H9 (cell line): ENCODE results near the gene CEMIP2. TPM values are rescaled to one million over a fixed set of nuclear protein-coding genes. Genes with fewer than 3 reads are reported as not detected.
A peak's percentile ranks its signal among the peaks of the same experiment; 100 is the strongest.

Experiments
- DNase-seq: peaks from one replicate; pipeline ENCODE4 v3.0.0-alpha.2; 2017
- H2AFZ ChIP-seq: one replicate; pipeline ENCODE4 v1.6.1; 2013; ENCODE audit warnings: mild to moderate bottlenecking, low read length, control low read depth, moderate library complexity
- H2AK5ac ChIP-seq: 2 replicates; pipeline ENCODE4 v1.6.1; 2013; ENCODE audit warnings: low read length, control low read depth, mixed read lengths; ENCODE audit not compliant: insufficient read length
- H2BK120ac ChIP-seq: one replicate; pipeline ENCODE4 v1.6.1; 2013; ENCODE audit warnings: low read depth, mild to moderate bottlenecking, low read length, control low read depth, inconsistent platforms; ENCODE audit not compliant: poor library complexity, severe bottlenecking
- H2BK12ac ChIP-seq: 2 replicates; pipeline ENCODE4 v1.6.1; 2013; ENCODE audit warnings: low read length, control low read depth, mixed read lengths, low read depth; ENCODE audit not compliant: insufficient read length
- H2BK15ac ChIP-seq: 2 replicates; pipeline ENCODE4 v1.6.1; 2013; ENCODE audit warnings: low read depth, low read length, control low read depth
- H2BK20ac ChIP-seq: one replicate; pipeline ENCODE4 v1.6.1; 2013; ENCODE audit warnings: low read depth, mild to moderate bottlenecking, low read length, control low read depth, inconsistent platforms; ENCODE audit not compliant: poor library complexity, severe bottlenecking
- H2BK5ac ChIP-seq: 2 replicates; pipeline ENCODE4 v1.6.1; 2013; ENCODE audit warnings: low read length, control low read depth, mixed read lengths; ENCODE audit not compliant: insufficient read length
- H3K14ac ChIP-seq: 2 replicates; pipeline ENCODE4 v1.6.1; 2013; ENCODE audit warnings: low read length, control low read depth; ENCODE audit not compliant: insufficient read depth
- H3K18ac ChIP-seq: 2 replicates; pipeline ENCODE4 v1.6.1; 2013; ENCODE audit warnings: low read depth, mild to moderate bottlenecking, mixed read lengths, low read length, control low read depth; ENCODE audit not compliant: insufficient read length
- H3K23ac ChIP-seq: 2 replicates; pipeline ENCODE4 v1.6.1; 2013; ENCODE audit warnings: low read length, control low read depth, mixed read lengths, low read depth; ENCODE audit not compliant: insufficient read length
- H3K23me2 ChIP-seq: 2 replicates; pipeline ENCODE4 v1.6.1; 2013; ENCODE audit warnings: low read depth, mild to moderate bottlenecking, mixed read lengths, low read length, control low read depth; ENCODE audit not compliant: insufficient read length, poor library complexity, severe bottlenecking
- H3K27ac ChIP-seq: 2 replicates; pipeline ENCODE4 v1.5.1; 2013; ENCODE audit warnings: low read length, control low read depth, mixed read lengths, low read depth; ENCODE audit not compliant: insufficient read length
- H3K27me3 ChIP-seq: 2 replicates; pipeline ENCODE4 v1.6.1; 2013; ENCODE audit warnings: low read length, control low read depth, inconsistent platforms; ENCODE audit not compliant: insufficient read depth
- H3K4ac ChIP-seq: 2 replicates; pipeline ENCODE4 v1.6.1; 2013; ENCODE audit warnings: low read depth, mild to moderate bottlenecking, control low read depth, inconsistent platforms, low read length, moderate library complexity
- H3K4me1 ChIP-seq: 2 replicates; pipeline ENCODE4 v1.6.1; 2013; ENCODE audit warnings: low read length, control low read depth, inconsistent platforms; ENCODE audit not compliant: insufficient read depth
- H3K4me2 ChIP-seq: 2 replicates; pipeline ENCODE4 v1.6.1; 2013; ENCODE audit warnings: low read length, control low read depth, mixed read lengths; ENCODE audit not compliant: insufficient read length, insufficient read depth
- H3K56ac ChIP-seq: 2 replicates; pipeline ENCODE4 v1.6.1; 2013; ENCODE audit warnings: low read depth, mild to moderate bottlenecking, mixed read lengths, low read length, control low read depth; ENCODE audit not compliant: insufficient read length
- H3K79me1 ChIP-seq: 2 replicates; pipeline ENCODE4 v1.6.1; 2013; ENCODE audit warnings: low read depth, mild to moderate bottlenecking, moderate library complexity, low read length, control low read depth, inconsistent platforms; ENCODE audit not compliant: insufficient read depth, poor library complexity, severe bottlenecking
- H3K79me2 ChIP-seq: 2 replicates; pipeline ENCODE4 v1.6.1; 2013; ENCODE audit warnings: low read length, control low read depth, inconsistent platforms; ENCODE audit not compliant: insufficient read depth
- H3K9ac ChIP-seq: 2 replicates; pipeline ENCODE4 v1.6.1; 2013; ENCODE audit warnings: low read length, control low read depth, mixed read lengths; ENCODE audit not compliant: insufficient read length; ENCODE audit errors: extremely low read depth
- H3K9me3 ChIP-seq: one replicate; pipeline ENCODE4 v1.6.1; 2013; ENCODE audit warnings: low read depth, low read length, inconsistent platforms; ENCODE audit not compliant: control insufficient read depth
- H3T11ph ChIP-seq: one replicate; pipeline ENCODE4 v1.6.1; 2013; ENCODE audit warnings: mild to moderate bottlenecking, low read length, control low read depth, inconsistent platforms
- H4K20me1 ChIP-seq: one replicate; pipeline ENCODE4 v1.6.1; 2013; ENCODE audit not compliant: control insufficient read depth, insufficient read length, insufficient read depth
- H4K5ac ChIP-seq: 2 replicates; pipeline ENCODE4 v1.6.1; 2013; ENCODE audit warnings: low read depth, mild to moderate bottlenecking, mixed read lengths, low read length, control low read depth; ENCODE audit not compliant: insufficient read length
- H4K8ac ChIP-seq: replicated peaks from 2 replicates; pipeline ENCODE4 v1.6.1; 2013; ENCODE audit warnings: low read length, control low read depth, mixed read lengths, low read depth; ENCODE audit not compliant: insufficient read length
- H4K91ac ChIP-seq: 2 replicates; pipeline ENCODE4 v1.6.1; 2013; ENCODE audit warnings: low read depth, mild to moderate bottlenecking, moderate library complexity, mixed read lengths, low read length, control low read depth; ENCODE audit not compliant: insufficient read length
- H3K27ac Mint-ChIP-seq, 3 experiments: 2 replicates in 2 of 3; 3 replicates in 1 of 3; pipeline ENCODE4 v1.8.0; 2020 to 2021; ENCODE audit warnings: mixed read lengths in 3 of 3, mild to moderate bottlenecking in 1 of 3, moderate library complexity in 1 of 3
- H3K27me3 Mint-ChIP-seq: 2 replicates; pipeline ENCODE4 v1.8.0; 2021; ENCODE audit warnings: low read depth, mild to moderate bottlenecking, moderate library complexity, mixed read lengths
- H3K36me3 Mint-ChIP-seq, 3 experiments: 2 replicates in 2 of 3; 3 replicates in 1 of 3; pipeline ENCODE4 v1.8.0; 2020 to 2021; ENCODE audit warnings: low read depth in 3 of 3, mixed read lengths in 3 of 3; ENCODE audit not compliant: insufficient read depth in 1 of 3
- H3K4me1 Mint-ChIP-seq, 2 experiments: 2 replicates each; pipeline ENCODE4 v1.8.0; 2020; ENCODE audit warnings: mixed read lengths in 2 of 2
- H3K4me3 Mint-ChIP-seq, 2 experiments: 2 replicates in 1 of 2; 3 replicates in 1 of 2; pipeline ENCODE4 v1.8.0; 2020 to 2021; ENCODE audit warnings: mild to moderate bottlenecking in 2 of 2, mixed read lengths in 2 of 2, moderate library complexity in 1 of 2
- H3K9me3 Mint-ChIP-seq, 2 experiments: 2 replicates in 1 of 2; 3 replicates in 1 of 2; pipeline ENCODE4 v1.8.0; 2020; ENCODE audit warnings: mild to moderate bottlenecking in 2 of 2, mixed read lengths in 2 of 2, moderate library complexity in 1 of 2
- CTCF ChIP-seq: fragments of 200-600 bp; sonication (generic); conservative IDR thresholded peaks from 3 replicates; pipeline ENCODE4 v1.8.0; 2021; ENCODE audit warnings: antibody characterized with exemption, mild to moderate bottlenecking
- total RNA-seq: library from RNA; stranded (reverse); gene quantifications from 2 replicates; pipeline ENCODE4 v1.2.1, GENCODE V29; 2021

CEMIP2 gene
- total RNA-seq, 1 experiment from 2014 or later, result 77.2 TPM

DNA sequence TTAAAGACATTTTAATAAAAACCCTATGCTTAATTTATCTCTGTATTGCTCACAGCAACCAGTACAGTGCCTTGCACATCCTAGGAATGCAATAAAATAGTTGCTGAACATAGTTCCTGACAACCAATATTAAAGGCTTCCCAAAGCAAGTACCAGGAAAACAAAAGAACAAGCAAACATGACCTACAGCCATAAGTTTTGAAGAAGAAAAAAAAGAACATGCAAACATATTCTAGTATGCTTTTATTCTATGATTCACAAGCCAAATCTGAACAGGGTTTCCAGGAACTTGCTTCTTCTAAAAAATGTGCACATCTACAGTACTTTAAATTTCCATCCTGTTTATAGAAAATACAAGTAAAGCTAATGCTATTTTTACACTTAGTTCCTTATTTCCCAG, 4.5 kb downstream of the CEMIP2 start:
- no peak overlapping the region for H3K56ac ChIP-seq
- H2BK12ac ChIP-seq, result no peak overlapping the region
- no peaks in the 10 kb centered on the region for H3K27me3 ChIP-seq
- H3K27ac ChIP-seq, result no peak overlapping the region
- no peak overlapping the region for H2BK15ac ChIP-seq
- peaks cover 9% of the 10 kb centered on the region; the same call in 1 of the 2 replicates for H3K79me2 ChIP-seq
- H3K79me1 ChIP-seq, result no peaks in the 10 kb centered on the region
- no peak overlapping the region for H3K14ac ChIP-seq
- no peak overlapping the region for H3K9ac ChIP-seq
- no peak overlapping the region for H3T11ph ChIP-seq
- H3K23ac ChIP-seq, result no peak overlapping the region
- no peak overlapping the region for H4K5ac ChIP-seq
- Mint-ChIP-seq H3K4me3 (no peak overlapping the region), H3K27me3 (no peaks in the 10 kb centered on the region), H3K27ac (peak overlapping the region in 1 of 3 experiments; percentile 80; a peak in 1 of 7 replicates), H3K36me3 (peaks cover 0 to 5% (median 2%) of the 10 kb centered on the region in 3 experiments; a peak in 2 of 7 replicates), H3K4me1 (peaks cover 74 to 81% of the 10 kb centered on the region in 2 experiments), H3K9me3 (no peaks in the 10 kb centered on the region; a peak in 1 of 5 replicates)
- H3K18ac ChIP-seq, result no peak overlapping the region
- no peak overlapping the region for H3K4ac ChIP-seq
- H3K9me3 ChIP-seq, result no peaks in the 10 kb centered on the region
- H2BK120ac ChIP-seq, result no peak overlapping the region
- H4K91ac ChIP-seq, result no peak overlapping the region
- no peak for DNase-seq
- H4K8ac ChIP-seq, result no peak overlapping the region
- H3K4me1 ChIP-seq, result peaks cover 17% of the 10 kb centered on the region; the same call in 1 of the 2 replicates
- H3K4me2 ChIP-seq, result no peak overlapping the region
- H4K20me1 ChIP-seq, result no peaks in the 10 kb centered on the region
- no peak overlapping the region for H2AK5ac ChIP-seq
- no peak overlapping the region for H2AFZ ChIP-seq
- peaks cover 8% of the 10 kb centered on the region for H3K23me2 ChIP-seq
- H2BK5ac ChIP-seq, result no peak overlapping the region
- H2BK20ac ChIP-seq, result no peak overlapping the region
- TF ChIP-seq CTCF, result no peak
